Neutrophil (primary cell): ENCODE data around the gene FCRL3.

Source experiments
- H3K27ac ChIP-seq: fragments of 200-600 bp; sonication (generic); 2 replicates; pipeline ENCODE4 v1.5.1; 2016; ENCODE audit warnings: mild to moderate bottlenecking, moderate library complexity
- H3K27me3 ChIP-seq: fragments of 200-600 bp; sonication (generic); 2 replicates; pipeline ENCODE4 v1.6.0; 2016; ENCODE audit warnings: mild to moderate bottlenecking
- H3K36me3 ChIP-seq: fragments of 200-600 bp; sonication (generic); 2 replicates; pipeline ENCODE4 v1.5.1; 2017
- H3K4me1 ChIP-seq, 2 experiments: fragments of 200-600 bp in 1 of 2; sonication (generic) in 1 of 2; 1 replicate in 1 of 2; 2 replicates in 1 of 2; pipeline versions ENCODE4 v1.5.1 to v1.6.1; 2013 to 2016; ENCODE audit warnings: low read depth in 1 of 2, low read length in 1 of 2, mild to moderate bottlenecking in 1 of 2, moderate library complexity in 1 of 2; ENCODE audit not compliant: control insufficient read depth in 1 of 2, insufficient read depth in 1 of 2
- H3K4me3 ChIP-seq, 2 experiments: fragments of 200-600 bp in 1 of 2; sonication (generic) in 1 of 2; 1 replicate in 1 of 2; 2 replicates in 1 of 2; pipeline ENCODE4 v1.5.1; 2013 to 2016; ENCODE audit warnings: low read depth in 1 of 2, low read length in 1 of 2, mild to moderate bottlenecking in 1 of 2, moderate library complexity in 1 of 2
- H3K9me3 ChIP-seq: fragments of 200-600 bp; sonication (generic); 2 replicates; pipeline ENCODE4 v1.5.1; 2016
- TF ChIP-seq, protein P1 (sequence below): fragments of 200-600 bp; sonication (generic); IDR thresholded peaks from 2 replicates; pipeline ENCODE4 v1.5.1; 2016; ENCODE audit warnings: antibody characterized with exemption

Gene FCRL3

DNA sequence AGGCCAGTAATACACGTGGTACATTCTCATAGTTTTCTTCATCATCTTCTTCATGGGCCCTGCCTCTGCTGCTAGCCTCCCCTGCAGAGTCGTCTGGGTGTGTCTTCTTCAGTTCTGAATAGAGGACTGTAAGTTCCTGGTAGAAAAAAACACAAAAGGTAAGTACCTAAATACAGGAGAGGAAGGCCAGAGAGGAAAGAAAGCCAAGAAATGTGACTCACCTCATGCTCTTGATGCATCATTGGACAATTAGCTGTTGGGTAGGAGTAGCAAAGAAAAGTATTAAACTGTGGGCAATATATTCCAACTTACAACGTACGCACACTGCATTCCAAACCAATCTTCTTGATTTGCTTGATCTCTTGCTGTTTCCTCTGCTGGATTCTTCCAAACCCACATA lies 21.8 kb downstream of the FCRL3 start:
- TF ChIP-seq, protein P1, sequence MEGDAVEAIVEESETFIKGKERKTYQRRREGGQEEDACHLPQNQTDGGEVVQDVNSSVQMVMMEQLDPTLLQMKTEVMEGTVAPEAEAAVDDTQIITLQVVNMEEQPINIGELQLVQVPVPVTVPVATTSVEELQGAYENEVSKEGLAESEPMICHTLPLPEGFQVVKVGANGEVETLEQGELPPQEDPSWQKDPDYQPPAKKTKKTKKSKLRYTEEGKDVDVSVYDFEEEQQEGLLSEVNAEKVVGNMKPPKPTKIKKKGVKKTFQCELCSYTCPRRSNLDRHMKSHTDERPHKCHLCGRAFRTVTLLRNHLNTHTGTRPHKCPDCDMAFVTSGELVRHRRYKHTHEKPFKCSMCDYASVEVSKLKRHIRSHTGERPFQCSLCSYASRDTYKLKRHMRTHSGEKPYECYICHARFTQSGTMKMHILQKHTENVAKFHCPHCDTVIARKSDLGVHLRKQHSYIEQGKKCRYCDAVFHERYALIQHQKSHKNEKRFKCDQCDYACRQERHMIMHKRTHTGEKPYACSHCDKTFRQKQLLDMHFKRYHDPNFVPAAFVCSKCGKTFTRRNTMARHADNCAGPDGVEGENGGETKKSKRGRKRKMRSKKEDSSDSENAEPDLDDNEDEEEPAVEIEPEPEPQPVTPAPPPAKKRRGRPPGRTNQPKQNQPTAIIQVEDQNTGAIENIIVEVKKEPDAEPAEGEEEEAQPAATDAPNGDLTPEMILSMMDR = no peak
- no peak overlapping the region for H3K27ac ChIP-seq
- no peak overlapping the region for H3K4me3 ChIP-seq
- H3K9me3 ChIP-seq = no peaks in the 10 kb centered on the region
- H3K36me3 ChIP-seq = no peaks in the 10 kb centered on the region
- peaks cover 19% of the 10 kb centered on the region for H3K27me3 ChIP-seq
- H3K4me1 ChIP-seq = no peaks in the 10 kb centered on the region

GRCh38 chr1:157673008-157673407 lies 27.6 kb downstream of the FCRL3 start:
- Histone ChIP-seq H3K36me3 (no peaks in the 10 kb centered on the region), H3K9me3 (no peaks in the 10 kb centered on the region), H3K27ac (no peak overlapping the region), H3K4me1 (no peaks in the 10 kb centered on the region), H3K27me3 (peaks cover 5% of the 10 kb centered on the region), H3K4me3 (no peak overlapping the region)
- TF ChIP-seq, protein P1 = no peak

GRCh38 chr1:157671895-157672294 lies 28.7 kb downstream of the FCRL3 start:
- H3K36me3 ChIP-seq = no peaks in the 10 kb centered on the region
- H3K4me3 ChIP-seq = no peak overlapping the region
- TF ChIP-seq, protein P1 = no peak
- no peaks in the 10 kb centered on the region for H3K4me1 ChIP-seq
- H3K27ac ChIP-seq = no peak overlapping the region
- no peaks in the 10 kb centered on the region for H3K9me3 ChIP-seq
- H3K27me3 ChIP-seq = peaks cover 1% of the 10 kb centered on the region

GRCh38 chr1:157659576-157660247 lies 40.9 kb downstream of the FCRL3 start:
- TF ChIP-seq, protein P1 = no peak
- H3K4me3 ChIP-seq = no peak overlapping the region

GRCh38 chr1:157658571-157658970 lies 42.0 kb downstream of the FCRL3 start:
- Histone ChIP-seq H3K36me3 (no peaks in the 10 kb centered on the region), H3K27ac (no peak overlapping the region), H3K4me3 (no peak overlapping the region), H3K4me1 (peaks cover 17 to 28% of the 10 kb centered on the region in 2 experiments), H3K27me3 (peaks cover 21% of the 10 kb centered on the region), H3K9me3 (no peaks in the 10 kb centered on the region)
- TF ChIP-seq, protein P1 = no peak

More at GRCh38 chr1:157659576-157660247, 40.9 kb downstream of the FCRL3 start:
- Histone ChIP-seq H3K36me3 (no peaks in the 10 kb centered on the region), H3K4me1 (peaks cover 10 to 17% of the 10 kb centered on the region in 2 experiments), H3K27ac (no peak overlapping the region), H3K9me3 (no peaks in the 10 kb centered on the region), H3K27me3 (peaks cover 21% of the 10 kb centered on the region)
